ENCODE data around the gene WDR62. TPM values are rescaled to one million over a fixed set of nuclear protein-coding genes. Genes with fewer than 3 reads are reported as not detected.

WDR62 gene
- total RNA-seq, 1 experiment from 2014 or later = 32.9 TPM

DNA sequence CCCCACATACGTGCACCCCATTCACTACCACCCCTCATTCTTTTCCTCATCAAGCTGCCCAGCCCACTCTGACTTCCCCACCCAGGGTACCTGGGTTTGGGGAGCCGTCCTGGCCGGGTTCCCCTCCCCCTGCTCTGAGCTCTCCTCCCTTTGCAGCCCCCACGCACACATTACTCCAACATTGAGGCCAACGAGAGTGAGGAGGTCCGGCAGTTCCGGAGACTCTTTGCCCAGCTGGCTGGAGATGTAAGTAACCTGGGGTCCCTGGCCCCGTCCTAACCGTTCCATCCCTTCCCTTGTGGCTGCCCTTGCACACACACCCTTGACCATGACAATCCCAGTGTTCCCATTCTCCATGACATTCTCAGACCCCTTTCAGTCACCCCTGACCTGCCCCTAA, 87.8 kb downstream of the WDR62 start:
- H3K4me3 ChIP-seq (ENCODE audit: low read depth, low read length) = no peak overlapping the region
- H3K4me1 Mint-ChIP-seq (ENCODE audit: low read depth, unreplicated experiment) = peaks cover 11% of the 10 kb centered on the region
- peaks cover 8% of the 10 kb centered on the region for H3K36me3 ChIP-seq (ENCODE audit: control insufficient read depth, insufficient read depth, low read length)
- BruUV-seq (replicated peaks) = no TSS peak
- H3K36me3 Mint-ChIP-seq (ENCODE audit: insufficient read depth, unreplicated experiment) = peaks cover 62% of the 10 kb centered on the region
- no peak for DNase-seq
- TF ChIP-seq, protein P1, sequence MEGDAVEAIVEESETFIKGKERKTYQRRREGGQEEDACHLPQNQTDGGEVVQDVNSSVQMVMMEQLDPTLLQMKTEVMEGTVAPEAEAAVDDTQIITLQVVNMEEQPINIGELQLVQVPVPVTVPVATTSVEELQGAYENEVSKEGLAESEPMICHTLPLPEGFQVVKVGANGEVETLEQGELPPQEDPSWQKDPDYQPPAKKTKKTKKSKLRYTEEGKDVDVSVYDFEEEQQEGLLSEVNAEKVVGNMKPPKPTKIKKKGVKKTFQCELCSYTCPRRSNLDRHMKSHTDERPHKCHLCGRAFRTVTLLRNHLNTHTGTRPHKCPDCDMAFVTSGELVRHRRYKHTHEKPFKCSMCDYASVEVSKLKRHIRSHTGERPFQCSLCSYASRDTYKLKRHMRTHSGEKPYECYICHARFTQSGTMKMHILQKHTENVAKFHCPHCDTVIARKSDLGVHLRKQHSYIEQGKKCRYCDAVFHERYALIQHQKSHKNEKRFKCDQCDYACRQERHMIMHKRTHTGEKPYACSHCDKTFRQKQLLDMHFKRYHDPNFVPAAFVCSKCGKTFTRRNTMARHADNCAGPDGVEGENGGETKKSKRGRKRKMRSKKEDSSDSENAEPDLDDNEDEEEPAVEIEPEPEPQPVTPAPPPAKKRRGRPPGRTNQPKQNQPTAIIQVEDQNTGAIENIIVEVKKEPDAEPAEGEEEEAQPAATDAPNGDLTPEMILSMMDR (IDR thresholded peaks at IDR 0.05; ENCODE audit: insufficient read depth in 1 of 2, low read depth in 1 of 2, low read length in 1 of 2, severe bottlenecking in 1 of 2, unreplicated experiment in 1 of 2) = no peak
- POLR2A ChIA-PET = no interaction called here
- peak overlapping the region; percentile 53 for H3K4me3 Mint-ChIP-seq (ENCODE audit: unreplicated experiment)
- H3K4me1 ChIP-seq = peaks cover 7% of the 10 kb centered on the region
- H3K27me3 ChIP-seq (replicated peaks; ENCODE audit: control insufficient read depth, insufficient read depth, low read length) = no peaks in the 10 kb centered on the region
- no peak overlapping the region for H3K27ac Mint-ChIP-seq (ENCODE audit: unreplicated experiment)
- CTCF ChIA-PET = no interaction called here
- no peaks in the 10 kb centered on the region for H3K27me3 Mint-ChIP-seq (ENCODE audit: insufficient read depth, unreplicated experiment)
- no peaks in the 10 kb centered on the region; the same call in 1 of the 2 replicates for H3K9me3 ChIP-seq
- peaks cover 9% of the 10 kb centered on the region for H3K9me3 Mint-ChIP-seq (ENCODE audit: unreplicated experiment)
- intact Hi-C loops (cut with micrococcal nuclease; ENCODE audit: unreplicated experiment) = no loop called here

DNA sequence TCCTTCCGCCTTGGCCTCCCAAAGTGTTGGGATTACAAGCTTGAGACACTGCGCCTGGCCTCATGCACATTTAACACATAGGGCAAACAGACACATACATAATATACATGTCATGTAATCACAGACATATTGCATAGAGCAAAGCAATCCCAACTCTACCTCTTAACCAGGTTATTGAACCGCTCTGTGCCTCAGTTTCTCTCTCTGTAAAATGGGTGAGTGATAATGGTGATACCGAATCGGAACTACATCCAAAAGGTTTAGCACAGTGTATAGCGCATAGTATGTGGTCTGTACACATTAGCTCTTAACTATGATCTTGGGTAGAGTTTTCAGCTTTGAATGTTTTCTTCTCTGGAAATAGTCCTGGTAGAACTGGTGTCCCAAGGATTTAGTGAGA, 89.9 kb downstream of the WDR62 start:
- Histone ChIP-seq H3K4me3 (ENCODE audit: low read depth, low read length) (no peak overlapping the region), H3K9me3 (no peaks in the 10 kb centered on the region; the same call in 1 of the 2 replicates), H3K36me3 (ENCODE audit: control insufficient read depth, insufficient read depth, low read length) (peaks cover 10% of the 10 kb centered on the region), H3K4me1 (peaks cover 7% of the 10 kb centered on the region), H3K27me3 (replicated peaks; ENCODE audit: control insufficient read depth, insufficient read depth, low read length) (no peaks in the 10 kb centered on the region)
- CTCF ChIA-PET = no interaction called here
- Mint-ChIP-seq H3K36me3 (ENCODE audit: insufficient read depth, unreplicated experiment) (peaks cover 83% of the 10 kb centered on the region), H3K27ac (ENCODE audit: unreplicated experiment) (no peak overlapping the region), H3K27me3 (ENCODE audit: insufficient read depth, unreplicated experiment) (no peaks in the 10 kb centered on the region), H3K9me3 (ENCODE audit: unreplicated experiment) (peaks cover 9% of the 10 kb centered on the region), H3K4me3 (ENCODE audit: unreplicated experiment) (no peak overlapping the region), H3K4me1 (ENCODE audit: low read depth, unreplicated experiment) (peaks cover 11% of the 10 kb centered on the region)
- POLR2A ChIA-PET = interaction anchor here (0.6 kb wide), 1 partner anchor 90 kb away, joined by 3 read pairs; no protein-coding TSS in a partner anchor
- DNase-seq = no peak
- no TSS peak for BruUV-seq (replicated peaks)
- TF ChIP-seq, protein P1 (IDR thresholded peaks at IDR 0.05; ENCODE audit: insufficient read depth in 1 of 2, low read depth in 1 of 2, low read length in 1 of 2, severe bottlenecking in 1 of 2, unreplicated experiment in 1 of 2) = no peak
- intact Hi-C loops (cut with micrococcal nuclease; ENCODE audit: unreplicated experiment) = no loop called here

DNA sequence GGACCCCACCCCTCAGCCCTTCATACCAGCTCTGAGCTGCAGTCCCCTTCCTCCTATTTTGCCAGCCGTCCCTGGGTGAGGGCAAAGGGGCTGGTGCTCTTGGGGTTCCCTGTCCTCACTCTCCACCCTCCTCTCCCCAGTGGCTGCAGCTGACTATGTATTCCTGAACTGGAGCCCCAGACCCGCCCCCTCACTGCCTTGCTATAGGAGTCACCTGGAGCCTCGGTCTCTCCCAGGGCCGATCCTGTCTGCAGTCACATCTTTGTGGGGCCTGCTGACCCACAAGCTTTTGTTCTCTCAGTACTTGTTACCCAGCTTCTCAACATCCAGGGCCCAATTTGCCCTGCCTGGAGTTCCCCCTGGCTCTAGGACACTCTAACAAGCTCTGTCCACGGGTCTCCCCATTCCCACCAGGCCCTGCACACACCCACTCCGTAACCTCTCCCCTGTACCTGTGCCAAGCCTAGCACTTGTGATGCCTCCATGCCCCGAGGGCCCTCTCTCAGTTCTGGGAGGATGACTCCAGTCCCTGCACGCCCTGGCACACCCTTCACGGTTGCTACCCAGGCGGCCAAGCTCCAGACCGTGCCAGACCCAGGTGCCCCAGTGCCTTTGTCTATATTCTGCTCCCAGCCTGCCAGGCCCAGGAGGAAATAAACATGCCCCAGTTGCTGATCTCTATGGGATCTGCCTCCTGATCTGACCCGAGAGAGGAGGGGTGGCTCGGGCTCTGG, 95.1 kb downstream of the WDR62 start:
- Histone ChIP-seq H3K4me3 (ENCODE audit: low read depth, low read length) (no peak overlapping the region), H3K27me3 (replicated peaks; ENCODE audit: control insufficient read depth, insufficient read depth, low read length) (no peaks in the 10 kb centered on the region), H3K9me3 (no peaks in the 10 kb centered on the region), H3K36me3 (ENCODE audit: control insufficient read depth, insufficient read depth, low read length) (peaks cover 7% of the 10 kb centered on the region), H3K4me1 (no peaks in the 10 kb centered on the region)
- BruUV-seq (replicated peaks) = TSS peak; percentile 69
- no peak overlapping the region for H3K27ac Mint-ChIP-seq (ENCODE audit: unreplicated experiment)
- H3K36me3 Mint-ChIP-seq (ENCODE audit: insufficient read depth, unreplicated experiment) = peaks cover 71% of the 10 kb centered on the region
- H3K4me1 Mint-ChIP-seq (ENCODE audit: low read depth, unreplicated experiment) = no peaks in the 10 kb centered on the region
- DNase-seq = no peak
- ChIA-PET CTCF (no interaction called here), POLR2A (no interaction called here)
- intact Hi-C loops (cut with micrococcal nuclease; ENCODE audit: unreplicated experiment) = no loop called here
- H3K27me3 Mint-ChIP-seq (ENCODE audit: insufficient read depth, unreplicated experiment) = no peaks in the 10 kb centered on the region
- H3K9me3 Mint-ChIP-seq (ENCODE audit: unreplicated experiment) = no peaks in the 10 kb centered on the region
- TF ChIP-seq, protein P1 (IDR thresholded peaks at IDR 0.05; ENCODE audit: insufficient read depth in 1 of 2, low read depth in 1 of 2, low read length in 1 of 2, severe bottlenecking in 1 of 2, unreplicated experiment in 1 of 2) = no peak
- H3K4me3 Mint-ChIP-seq (ENCODE audit: unreplicated experiment) = no peak overlapping the region

Measured in Caco-2 (cell line).